Pancreas (tissue), 10 donors: ENCODE measurements around the gene MS4A7. TPM values are rescaled to one million over a fixed set of nuclear protein-coding genes. Genes with fewer than 3 reads are reported as not detected.

Experiments
- ATAC-seq, 4 donors: fragments of 200-7000 bp; cut with Tn5 transposase; one replicate each; pipeline versions ENCODE4 v1.8.0 to v1.9.1; 2020; ENCODE audit warnings: mild to moderate bottlenecking in 4 of 4, moderate library complexity in 4 of 4
- DNase-seq, 6 donors: peaks; one replicate each; pipeline ENCODE4 v3.0.0-alpha.2; 2020
- FAIRE-seq: peaks from 2 replicates; lab custom pipeline; 2012; peaks lifted over from hg19 to GRCh38; lab: Jason Lieb, UNC
- H3K27ac ChIP-seq, 4 donors: fragments of 200-600 bp; sonication (generic); 1 replicate in 3 of 4; 2 replicates in 1 of 4; pipeline versions ENCODE4 v1.5.0 to v1.8.0; 2020
- H3K27me3 ChIP-seq, 4 donors: fragments of 200-600 bp; one replicate each; pipeline ENCODE4 v1.8.0; 2021
- H3K36me3 ChIP-seq, 3 donors: fragments of 200-600 bp; sonication (generic) in 1 of 3; one replicate each; pipeline versions ENCODE4 v1.5.0 to v1.8.0; 2020 to 2021
- H3K4me1 ChIP-seq, 3 donors: fragments of 200-600 bp; one replicate each; pipeline ENCODE4 v1.8.0; 2021
- H3K4me3 ChIP-seq, 4 donors: fragments of 200-600 bp; sonication (generic) in 2 of 4; one replicate each; pipeline versions ENCODE4 v1.5.0 to v1.8.0; 2020 to 2021
- H3K9me3 ChIP-seq, 4 donors: fragments of 200-600 bp; one replicate each; pipeline ENCODE4 v1.8.0; 2021
- CTCF ChIP-seq, 4 donors: fragments of 200-600 bp; sonication (generic) in 3 of 4; IDR thresholded peaks; one replicate each; pipeline versions ENCODE4 v1.5.0 to v1.8.0; 2021; ENCODE audit warnings: antibody characterized with exemption in 4 of 4
- WGBS, 2 donors: extraction: QIAGEN DNeasy Blood & Tissue Kit; methylation state at CpG; one replicate each; pipeline ENCODE4 v1.1.7; 2013; 5-methylcytosine and 5-hydroxymethylcytosine counted together
- intact Hi-C, 3 donors: fragments of 100-400 bp; cut with DNase I; formaldehyde crosslinking; loops; one replicate each; pipeline versions ENCODE4 v1.11.1 to v1.14.2; 2022
- polyA plus RNA-seq, 2 donors: library from polyadenylated mRNA; stranded (reverse); fragments of 200-250 nt; gene quantifications; one replicate each; pipeline ENCODE4 v1.2.3, GENCODE V29; 2013
- total RNA-seq, 6 donors: library from RNA; stranded (reverse); fragmentation: NEBNext Ultra II Directional in 4 of 6; extraction: Animal tissue kit (Norgen Biotek cat#: 25700) in 4 of 6; gene quantifications; one replicate each; pipeline versions ENCODE4 v1.2.1 to v1.2.4, GENCODE V29; 2021 to 2023
- donor health status: healthy with polysubstance abuse.
- donor health status: DM: no; HTN: no; CAD: no; lungs with moderate emphysema.
- donor health status: DM: no; HTN: no; CAD: no.
- donor health status: control.
- donor health status: control.
- donor health status: Bipolar disorder and iron deficiency.
- donor health status: DM: yes; HTN: yes; CAD: no.
- donor health status: DM: no; HTN: no; CAD: no.
- donor health status: DM: no; HTN: no; CAD: no.
- donor health status: DM: yes; HTN: yes; CAD: no.

Gene MS4A7
- total and polyA plus RNA-seq, 8 donors = 1.4 to 26.2 (median 3.1) TPM

GRCh38 chr11:60420015-60420414 is 41.7 kb downstream of the MS4A7 start:
- Histone ChIP-seq H3K27me3 (no peaks in the 10 kb centered on the region), H3K4me1 (no peaks in the 10 kb centered on the region), H3K27ac (no peak overlapping the region), H3K4me3 (no peak overlapping the region), H3K36me3 (no peaks in the 10 kb centered on the region), H3K9me3 (no peaks in the 10 kb centered on the region)
- ATAC-seq = no peak
- WGBS, 2 donors = 25 to 35% methylated on average over 2 of the region's 2 CpGs
- FAIRE-seq = no peak
- intact Hi-C loops = no loop called here
- DNase-seq = no peak
- TF ChIP-seq CTCF (IDR thresholded peaks at IDR 0.05) = no peak

- H3K4me3 ChIP-seq = no peak overlapping the region
- 78 to 81% methylated on average over 1 of the region's 1 CpG for WGBS, 2 donors
- no peak for DNase-seq
- H3K4me1 ChIP-seq = no peaks in the 10 kb centered on the region
- intact Hi-C loops = no loop called here
- no peaks in the 10 kb centered on the region for H3K27me3 ChIP-seq
- no peak overlapping the region for H3K27ac ChIP-seq
- no peak for ATAC-seq
- no peaks in the 10 kb centered on the region for H3K9me3 ChIP-seq
- no peaks in the 10 kb centered on the region for H3K36me3 ChIP-seq
- no peak for TF ChIP-seq CTCF (IDR thresholded peaks at IDR 0.05)
- no peak for FAIRE-seq
Observed at GRCh38 chr11:60422609-60423008, 44.3 kb downstream of the MS4A7 start.

- FAIRE-seq (no peak), ATAC-seq (no peak), DNase-seq (no peak)
- intact Hi-C loops = no loop called here
- TF ChIP-seq CTCF (IDR thresholded peaks at IDR 0.05) = no peak
- H3K4me3 ChIP-seq = no peak overlapping the region
- no peak overlapping the region for H3K27ac ChIP-seq
- H3K27me3 ChIP-seq = no peaks in the 10 kb centered on the region
- no peaks in the 10 kb centered on the region for H3K4me1 ChIP-seq
- no peaks in the 10 kb centered on the region for H3K9me3 ChIP-seq
- 47 to 50% methylated on average over 2 of the region's 2 CpGs for WGBS, 2 donors
- no peaks in the 10 kb centered on the region for H3K36me3 ChIP-seq
Observed at GRCh38 chr11:60428517-60428916, 50.2 kb downstream of the MS4A7 start.

- FAIRE-seq = no peak
Observed at GRCh38 chr11:60429272-60429671, 50.9 kb downstream of the MS4A7 start, which contains the start of gene MS4A5. Gene MS4A5, plus strand, starts transcription at chr11:60429572. Its CDS starts 103 bp downstream, at chr11:60429675.

More at GRCh38 chr11:60429272-60429671, 50.9 kb downstream of the MS4A7 start, which contains the start of gene MS4A5:
- DNase-seq (no peak), ATAC-seq (no peak)
- no peaks in the 10 kb centered on the region for H3K9me3 ChIP-seq
- 92% methylated on average over 5 of the region's 5 CpGs for WGBS, 2 donors
- no peak within 1 kb of the TSS for H3K27ac ChIP-seq
- H3K27me3 ChIP-seq = no peaks in the 10 kb centered on the region
- no peaks in the 10 kb centered on the region for H3K36me3 ChIP-seq
- H3K4me1 ChIP-seq = no peaks in the 10 kb centered on the region
- H3K4me3 ChIP-seq = no peak within 1 kb of the TSS
- intact Hi-C loops = no loop called here
- TF ChIP-seq CTCF (IDR thresholded peaks at IDR 0.05) = no peak
